Forelimb muscle (tissue), 1 donor: ENCODE results near the gene PAIP2. TPM values are rescaled to one million over a fixed set of nuclear protein-coding genes. Genes with fewer than 3 reads are reported as not detected.
"Not testable (repeated sequence)": the region's sequence is repeated elsewhere in the genome, so short reads cannot be mapped to it uniquely, and the experiment has no call there.

Experiments
- DNase-seq: peaks from one replicate; pipeline ENCODE4 v3.0.0-alpha.2; 2013; ENCODE audit warnings: low read depth
- polyA plus RNA-seq: library from polyadenylated mRNA; unstranded; fragments of 120-200 nt; gene quantifications from one replicate; pipeline ENCODE4 v1.2.1, GENCODE V29; 2013; ENCODE audit not compliant: insufficient read length

The PAIP2 gene
- polyA plus RNA-seq, 1 donor = 104 TPM

DNA sequence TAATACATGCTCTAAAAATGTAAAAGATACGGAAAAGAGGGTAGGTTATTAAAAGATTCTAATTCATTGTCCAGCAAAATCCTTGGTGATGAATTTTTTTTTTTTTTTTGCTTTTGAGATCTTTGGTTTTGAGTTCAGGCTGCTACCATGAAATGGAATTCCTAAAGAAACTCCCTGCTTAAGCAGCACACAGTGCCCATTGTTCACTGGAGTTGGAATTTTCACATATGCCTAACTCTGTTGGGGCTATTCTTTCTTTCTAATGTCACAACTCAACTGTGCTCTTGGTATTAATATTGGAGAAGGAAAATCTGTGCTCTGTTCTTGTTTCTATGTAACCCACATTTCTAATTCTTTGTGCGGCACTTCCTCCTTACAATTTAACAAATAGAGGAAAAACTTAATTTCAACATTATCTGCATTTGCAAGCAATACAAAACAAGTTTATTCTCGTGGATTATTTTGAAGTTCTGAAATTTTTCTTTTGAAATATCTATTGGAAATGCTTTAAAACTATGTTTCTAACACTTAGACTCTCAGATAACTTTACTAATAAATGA is 26.5 kb upstream of the PAIP2 start:
- DNase-seq = no peak

GRCh38 chr5:139335811-139336210 is 5.8 kb upstream of the PAIP2 start:
- DNase-seq = no peak

DNA sequence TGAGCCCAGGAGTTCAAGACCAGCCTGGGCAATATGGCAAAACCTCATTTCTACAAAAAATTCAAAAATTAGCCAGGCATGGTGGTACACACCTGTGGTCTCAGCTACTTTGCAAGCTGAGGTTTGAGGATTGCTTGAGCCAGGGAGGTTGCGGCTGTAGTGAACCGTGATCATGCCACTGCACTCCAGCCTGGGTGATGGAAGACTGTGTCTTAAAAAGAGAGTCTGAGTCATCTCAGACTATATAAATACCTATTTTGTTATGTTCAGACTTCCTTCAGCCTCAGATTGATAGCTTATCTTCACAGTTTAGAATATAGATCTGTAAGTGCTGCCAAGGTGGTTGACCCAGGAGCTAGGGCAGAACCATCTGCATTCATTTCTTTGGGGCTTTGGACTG is 1.6 kb upstream of the PAIP2 start:
- no peak for DNase-seq

- no peak for DNase-seq
These were observed 416 bp upstream of the PAIP2 start for GRCh38 chr5:139341187-139341688.

DNA sequence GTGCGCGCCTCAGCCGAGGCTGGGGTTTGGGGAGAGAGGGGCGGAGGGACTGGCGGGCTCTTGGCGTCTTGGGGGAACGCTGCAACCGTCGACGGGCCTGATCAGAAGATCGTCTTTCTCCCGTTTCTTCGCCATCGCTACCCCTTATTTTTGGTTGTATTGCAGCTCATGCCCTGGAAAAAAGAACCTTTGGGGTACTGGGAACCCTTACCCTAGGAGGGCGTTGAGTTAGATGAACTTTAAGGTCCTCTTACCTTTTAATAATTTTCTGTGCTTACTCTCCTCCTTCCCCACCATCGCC is 719 bp downstream of the PAIP2 start:
- DNase-seq = no peak

DNA sequence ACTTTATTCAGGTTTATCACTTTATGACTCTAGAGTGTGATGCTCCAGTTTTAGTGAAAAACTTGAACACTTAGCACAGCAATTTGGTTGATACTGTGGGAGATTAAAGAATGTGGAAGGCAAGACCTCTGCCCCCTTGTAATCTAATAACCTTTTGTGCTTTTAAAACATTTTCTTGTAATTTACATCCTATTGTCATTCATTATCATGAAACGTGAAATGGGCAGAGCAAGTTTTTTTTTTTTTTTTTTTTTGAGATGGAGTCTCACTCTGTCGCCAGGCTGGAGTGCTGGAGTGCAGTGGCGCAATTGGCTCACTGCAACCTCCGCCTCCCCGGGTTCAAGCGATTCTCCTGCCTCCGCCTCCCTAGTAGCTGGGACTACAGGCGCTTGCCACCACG is 1.8 kb downstream of the PAIP2 start:
- DNase-seq = no peak

GRCh38 chr5:139344177-139344576 is 2.5 kb downstream of the PAIP2 start:
- DNase-seq = no peak

DNA sequence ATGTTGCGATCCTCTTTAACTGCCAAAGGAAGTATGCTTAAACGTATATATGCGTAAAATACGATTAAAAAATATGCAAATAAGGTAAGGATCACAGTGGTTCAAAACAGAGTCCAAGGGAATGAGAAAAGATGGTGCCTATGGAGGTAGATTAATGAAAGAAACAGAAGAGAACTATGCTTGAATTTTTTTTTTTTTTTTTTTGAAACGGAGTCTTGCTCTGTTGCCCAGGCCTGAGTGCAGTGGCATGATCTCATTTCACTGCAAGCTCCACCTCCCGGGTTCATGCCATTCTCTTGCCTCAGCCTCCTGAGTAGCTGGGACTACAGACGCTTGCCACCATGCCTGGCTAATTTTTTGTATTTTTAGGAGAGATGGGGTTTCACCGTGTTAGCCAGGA is 3.8 kb downstream of the PAIP2 start:
- DNase-seq = not testable (repeated sequence)

GRCh38 chr5:139347863-139348262 is 6.2 kb downstream of the PAIP2 start:
- DNase-seq = not testable (repeated sequence)

GRCh38 chr5:139354186-139354585 is 12.5 kb downstream of the PAIP2 start:
- no peak for DNase-seq

DNA sequence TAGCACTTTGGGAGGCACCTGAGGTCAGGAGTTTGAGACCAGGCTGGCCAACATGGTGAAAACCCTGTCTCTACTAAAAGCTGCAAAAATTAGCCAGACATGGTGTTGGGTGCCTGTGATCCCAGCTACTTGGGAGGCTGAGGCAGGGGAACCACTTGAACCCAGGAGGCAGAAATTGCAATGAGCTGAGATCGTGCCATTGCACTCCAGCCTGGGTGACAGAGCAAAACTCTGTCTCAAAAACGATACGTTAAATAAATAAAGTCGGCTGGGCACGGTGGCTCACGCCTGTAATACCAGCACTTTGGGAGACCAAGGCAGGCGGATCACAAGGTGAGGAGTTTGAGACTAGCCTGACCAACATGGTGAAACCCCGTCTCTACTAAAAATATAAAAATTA is 14.2 kb downstream of the PAIP2 start:
- not testable (repeated sequence) for DNase-seq

DNA sequence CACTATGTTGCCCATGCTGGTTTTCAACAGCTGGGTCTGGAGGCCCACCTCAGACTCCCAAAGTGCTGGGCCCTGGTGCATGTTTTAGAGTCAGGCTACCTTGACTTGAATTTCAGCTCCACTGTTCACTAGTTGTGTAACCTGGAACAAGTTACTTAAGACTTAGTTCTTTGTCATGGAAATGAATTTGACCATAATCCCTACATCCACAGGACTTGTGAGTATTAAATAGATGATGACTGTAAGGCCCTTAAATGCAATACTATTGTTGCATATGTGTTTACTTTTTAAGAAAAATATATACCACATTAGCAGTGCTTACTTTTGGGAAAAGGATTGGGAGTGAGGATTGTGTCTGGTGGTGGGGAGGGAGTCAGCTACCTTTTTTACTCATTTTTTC is 16.4 kb downstream of the PAIP2 start:
- DNase-seq = no peak

DNA sequence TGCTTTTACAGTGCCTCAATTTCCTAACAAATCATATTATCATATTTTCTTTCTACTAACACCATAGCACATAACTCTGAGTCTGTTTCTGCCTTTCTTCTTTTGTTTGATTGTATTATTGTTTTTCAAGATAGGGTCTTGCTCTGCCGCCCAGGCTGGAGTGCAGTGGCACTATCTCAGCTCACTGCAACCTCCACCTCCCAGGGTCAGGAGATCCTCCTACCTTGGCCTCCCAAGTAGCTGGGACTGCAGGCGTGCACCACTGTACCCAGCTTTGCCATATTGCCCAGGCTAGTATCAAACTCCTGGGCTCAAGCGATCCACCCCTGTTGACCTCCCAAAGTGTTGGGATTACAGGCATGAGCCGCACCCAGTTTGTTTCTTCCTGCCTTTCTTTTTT is 18.7 kb downstream of the PAIP2 start:
- no peak for DNase-seq

GRCh38 chr5:139361835-139362429 is 20.3 kb downstream of the PAIP2 start:
- DNase-seq = no peak

DNA sequence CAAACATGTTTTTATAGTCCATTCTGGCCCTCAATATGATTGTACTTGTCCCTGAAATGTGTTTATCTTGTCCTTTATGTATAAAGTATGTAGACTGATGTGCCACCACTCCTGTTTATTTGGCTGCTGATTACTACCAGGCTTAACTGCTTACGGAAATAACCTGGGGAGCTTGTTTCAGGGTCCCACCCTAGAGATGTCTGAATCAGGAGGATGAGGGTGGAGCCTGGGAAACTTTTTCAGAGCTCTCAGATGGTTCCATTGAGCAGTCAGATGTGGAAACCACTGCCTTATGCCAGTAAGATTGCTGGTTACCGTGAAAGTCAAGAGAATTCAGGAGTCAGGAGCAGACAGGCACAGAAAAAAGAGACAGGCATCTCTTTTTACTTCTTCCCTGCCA is 22.3 kb downstream of the PAIP2 start:
- no peak for DNase-seq

DNA sequence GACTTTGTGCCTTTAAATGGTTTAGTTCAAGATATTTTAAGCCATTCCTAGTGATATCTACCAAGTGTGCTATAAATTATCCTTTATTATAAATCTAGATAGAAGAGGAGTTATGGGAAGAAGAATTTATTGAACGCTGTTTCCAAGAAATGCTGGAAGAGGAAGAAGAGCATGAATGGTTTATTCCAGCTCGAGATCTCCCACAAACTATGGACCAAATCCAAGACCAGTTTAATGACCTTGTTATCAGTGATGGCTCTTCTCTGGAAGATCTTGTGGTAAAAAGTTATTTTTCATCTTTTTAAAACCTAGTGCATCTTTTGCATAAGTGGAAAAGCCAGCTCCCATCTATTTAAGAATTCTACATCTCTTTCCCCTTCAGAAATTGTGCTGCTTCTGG is 22.8 kb downstream of the PAIP2 start:
- DNase-seq = no peak

DNA sequence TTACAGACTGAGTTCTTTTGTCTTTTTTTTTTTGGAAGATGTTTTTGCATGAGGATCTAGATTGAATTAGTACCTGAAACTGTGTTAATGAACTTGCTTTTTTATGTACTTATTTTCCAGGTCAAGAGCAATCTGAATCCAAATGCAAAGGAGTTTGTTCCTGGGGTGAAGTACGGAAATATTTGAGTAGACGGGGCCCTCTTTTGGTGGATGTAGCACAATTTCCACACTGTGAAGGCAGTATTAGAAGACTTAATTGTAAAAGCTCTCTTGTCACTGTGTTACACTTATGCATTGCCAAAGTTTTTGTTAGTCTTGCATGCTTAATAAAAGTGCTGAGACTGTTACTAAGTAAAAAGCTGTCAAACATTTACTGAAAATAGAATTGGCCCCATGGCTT is 27.0 kb downstream of the PAIP2 start:
- DNase-seq = no peak

GRCh38 chr5:139369181-139369580 is 27.5 kb downstream of the PAIP2 start:
- DNase-seq = no peak

- DNase-seq = no peak
These were observed 30.1 kb downstream of the PAIP2 start for GRCh38 chr5:139371482-139372435.

DNA sequence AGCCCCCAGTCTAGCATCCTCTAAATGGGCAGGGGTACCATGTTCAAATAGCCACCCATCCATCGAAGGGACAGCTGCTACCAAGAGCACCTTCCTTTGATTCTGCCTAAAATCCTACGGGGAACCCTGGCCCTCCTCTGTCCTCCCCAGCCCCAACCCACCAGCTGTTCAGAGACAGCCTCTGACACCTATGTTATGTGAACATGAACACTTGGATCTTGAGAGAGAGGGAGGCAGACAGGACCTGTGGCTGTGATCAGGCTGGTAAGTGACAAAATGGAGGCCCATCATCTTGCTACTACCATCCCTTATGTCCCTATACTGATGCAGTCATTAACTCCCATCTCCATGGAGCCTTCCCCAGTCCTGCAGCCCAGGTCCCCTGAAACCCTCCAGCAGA is 33.3 kb downstream of the PAIP2 start:
- no peak for DNase-seq

- DNase-seq = no peak
These were observed 34.7 kb downstream of the PAIP2 start for GRCh38 chr5:139376364-139376763.

DNA sequence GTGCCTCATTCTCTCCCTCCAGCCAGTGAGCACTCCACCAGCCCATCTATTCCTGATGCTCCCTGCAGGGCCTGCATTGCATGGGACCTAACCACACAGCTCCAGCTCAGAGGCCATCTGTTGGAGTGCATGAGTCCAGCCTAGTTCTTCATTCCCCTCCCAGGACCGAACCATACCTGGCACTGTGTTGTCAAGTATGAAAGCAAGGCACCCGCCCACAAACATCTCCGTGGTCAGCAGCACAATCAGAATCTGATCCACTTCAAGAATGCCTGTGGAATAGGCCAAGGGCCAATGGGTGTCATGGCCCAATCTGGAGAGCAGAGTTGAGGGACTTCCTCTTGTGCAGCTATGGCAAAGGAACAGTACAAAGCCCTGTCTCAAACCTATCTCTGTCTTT is 35.6 kb downstream of the PAIP2 start:
- DNase-seq = no peak
